ENCODE data around the gene EXOC6. TPM values are rescaled to one million over a fixed set of nuclear protein-coding genes. Genes with fewer than 3 reads are reported as not detected.

Gene EXOC6
- total and polyA plus RNA-seq, 2 of the 13 experiments (the other 11 are each of a cell fraction or from before 2014, with no cell fraction given) = 22.2 to 29.2 TPM

DNA sequence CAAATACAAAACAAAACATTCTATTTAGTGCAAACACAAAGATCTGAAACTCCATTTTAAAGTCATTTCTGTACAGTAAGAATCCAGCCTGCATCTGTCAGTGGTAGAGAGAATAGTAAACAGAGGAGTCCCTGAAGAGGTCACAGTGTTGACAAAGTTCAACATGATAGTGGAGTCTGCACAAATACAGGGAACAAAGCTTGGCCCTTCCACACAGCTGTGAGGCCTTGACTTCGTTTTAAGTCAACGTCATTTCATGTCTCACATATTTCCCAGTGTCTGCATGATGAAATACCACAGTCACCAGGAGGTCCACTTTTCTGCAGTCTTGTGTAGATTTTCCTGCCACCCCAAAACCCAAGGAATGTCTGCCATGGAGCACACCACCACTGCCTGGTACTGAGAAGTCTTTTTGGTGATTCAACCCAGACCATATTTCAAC is 258.3 kb downstream of the EXOC6 start (continued):
- TF ChIP-seq, protein P1, sequence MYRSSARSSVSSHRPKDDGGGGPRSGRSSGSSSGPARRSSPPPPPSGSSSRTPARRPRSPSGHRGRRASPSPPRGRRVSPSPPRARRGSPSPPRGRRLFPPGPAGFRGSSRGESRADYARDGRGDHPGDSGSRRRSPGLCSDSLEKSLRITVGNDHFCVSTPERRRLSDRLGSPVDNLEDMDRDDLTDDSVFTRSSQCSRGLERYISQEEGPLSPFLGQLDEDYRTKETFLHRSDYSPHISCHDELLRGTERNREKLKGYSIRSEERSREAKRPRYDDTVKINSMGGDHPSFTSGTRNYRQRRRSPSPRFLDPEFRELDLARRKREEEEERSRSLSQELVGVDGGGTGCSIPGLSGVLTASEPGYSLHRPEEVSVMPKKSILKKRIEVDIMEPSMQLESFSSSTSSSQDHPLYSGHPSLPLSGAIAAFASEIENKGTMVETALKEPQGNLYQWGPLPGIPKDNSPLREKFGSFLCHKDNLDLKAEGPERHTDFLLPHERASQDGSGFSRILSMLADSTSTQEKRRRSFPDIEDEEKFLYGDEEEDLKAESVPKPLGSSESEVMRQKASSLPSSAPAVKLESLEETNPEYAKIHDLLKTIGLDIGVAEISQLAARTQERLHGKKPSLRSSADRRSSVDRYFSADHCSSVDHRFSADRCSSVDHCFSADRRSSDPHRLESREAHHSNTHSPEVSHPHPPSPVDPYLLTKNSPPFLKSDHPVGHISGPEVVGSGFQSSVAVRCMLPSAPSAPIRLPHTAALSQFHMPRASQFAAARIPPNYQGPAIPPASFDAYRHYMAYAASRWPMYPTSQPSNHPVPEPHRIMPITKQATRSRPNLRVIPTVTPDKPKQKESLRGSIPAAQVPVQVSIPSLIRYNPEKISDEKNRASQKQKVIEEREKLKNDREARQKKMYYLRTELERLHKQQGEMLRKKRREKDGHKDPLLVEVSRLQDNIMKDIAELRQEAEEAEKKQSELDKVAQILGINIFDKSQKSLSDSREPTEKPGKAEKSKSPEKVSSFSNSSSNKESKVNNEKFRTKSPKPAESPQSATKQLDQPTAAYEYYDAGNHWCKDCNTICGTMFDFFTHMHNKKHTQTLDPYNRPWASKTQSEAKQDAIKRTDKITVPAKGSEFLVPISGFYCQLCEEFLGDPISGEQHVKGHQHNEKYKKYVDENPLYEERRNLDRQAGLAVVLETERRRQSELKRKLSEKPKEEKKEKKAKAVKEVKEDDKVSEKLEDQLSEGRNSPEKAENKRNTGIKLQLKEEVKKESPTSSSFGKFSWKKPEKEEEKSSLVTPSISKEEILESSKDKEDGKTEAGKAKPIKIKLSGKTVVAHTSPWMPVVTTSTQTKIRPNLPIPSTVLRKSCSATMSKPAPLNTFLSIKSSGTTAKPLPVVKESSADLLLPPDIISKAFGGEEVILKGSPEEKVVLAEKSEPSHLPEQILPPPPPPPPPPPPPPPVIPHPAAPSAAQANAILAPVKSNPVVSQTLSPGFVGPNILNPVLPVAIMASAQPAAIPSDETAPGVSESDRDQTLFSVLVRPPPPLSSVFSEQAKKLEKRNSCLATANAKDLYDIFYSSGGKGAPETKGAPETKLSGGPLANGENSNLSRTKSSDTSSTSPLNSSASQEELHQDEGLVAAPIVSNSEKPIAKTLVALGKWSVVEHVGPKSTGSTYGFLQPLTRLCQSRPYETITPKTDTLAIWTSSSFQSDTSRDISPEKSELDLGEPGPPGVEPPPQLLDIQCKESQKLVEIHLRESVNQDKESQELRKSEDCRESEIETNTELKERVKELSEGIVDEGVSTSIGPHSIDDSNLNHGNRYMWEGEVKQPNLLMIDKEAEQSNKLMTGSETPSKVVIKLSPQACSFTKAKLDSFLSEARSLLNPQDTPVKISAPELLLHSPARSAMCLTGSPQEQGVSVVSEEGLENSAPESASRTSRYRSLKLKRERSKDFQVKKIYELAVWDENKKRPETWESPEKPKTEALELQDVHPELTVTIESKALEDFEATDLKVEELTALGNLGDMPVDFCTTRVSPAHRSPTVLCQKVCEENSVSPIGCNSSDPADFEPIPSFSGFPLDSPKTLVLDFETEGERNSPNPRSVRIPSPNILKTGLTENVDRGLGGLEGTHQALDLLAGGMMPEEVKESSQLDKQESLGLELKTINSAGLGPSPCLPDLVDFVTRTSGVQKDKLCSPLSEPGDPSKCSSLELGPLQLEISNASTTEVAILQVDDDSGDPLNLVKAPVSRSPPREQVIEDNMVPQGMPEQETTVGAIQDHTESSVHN (CRISPR knock-in tag; IDR thresholded peaks at IDR 0.05) = no peak
- TF ChIP-seq SATB2 (CRISPR knock-in tag; IDR thresholded peaks at IDR 0.05) = no peak
- TF ChIP-seq NR2C2 (CRISPR knock-in tag; IDR thresholded peaks at IDR 0.05; ENCODE audit: borderline replicate concordance) = peak; percentile 78
- TF ChIP-seq SALL2 (CRISPR knock-in tag; IDR thresholded peaks at IDR 0.05) = peak; percentile 87
- peak; percentile 81 for TF ChIP-seq CEBPB (IDR thresholded peaks at IDR 0.05; ENCODE audit: borderline replicate concordance, low read depth, low read length)
- no peak for TF ChIP-seq RFX5 (IDR thresholded peaks at IDR 0.05; ENCODE audit: low read depth, low read length)
- peak; percentile 85 for TF ChIP-seq TCF7 (IDR thresholded peaks at IDR 0.05; ENCODE audit: low read depth)
- TF ChIP-seq, protein P2, sequence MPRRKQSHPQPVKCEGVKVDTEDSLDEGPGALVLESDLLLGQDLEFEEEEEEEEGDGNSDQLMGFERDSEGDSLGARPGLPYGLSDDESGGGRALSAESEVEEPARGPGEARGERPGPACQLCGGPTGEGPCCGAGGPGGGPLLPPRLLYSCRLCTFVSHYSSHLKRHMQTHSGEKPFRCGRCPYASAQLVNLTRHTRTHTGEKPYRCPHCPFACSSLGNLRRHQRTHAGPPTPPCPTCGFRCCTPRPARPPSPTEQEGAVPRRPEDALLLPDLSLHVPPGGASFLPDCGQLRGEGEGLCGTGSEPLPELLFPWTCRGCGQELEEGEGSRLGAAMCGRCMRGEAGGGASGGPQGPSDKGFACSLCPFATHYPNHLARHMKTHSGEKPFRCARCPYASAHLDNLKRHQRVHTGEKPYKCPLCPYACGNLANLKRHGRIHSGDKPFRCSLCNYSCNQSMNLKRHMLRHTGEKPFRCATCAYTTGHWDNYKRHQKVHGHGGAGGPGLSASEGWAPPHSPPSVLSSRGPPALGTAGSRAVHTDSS (CRISPR knock-in tag; conservative IDR thresholded peaks at IDR 0.05) = no peak
- TF ChIP-seq ERF (CRISPR knock-in tag; IDR thresholded peaks at IDR 0.05) = peak; percentile 82
- 0 out of 2 replicates have a peak, but pooled peaks have one; percentile 30 for TF ChIP-seq BORCS8-MEF2B (CRISPR knock-in tag; IDR thresholded peaks at IDR 0.05)
- peak; percentile 66 for TF ChIP-seq ASH2L (IDR thresholded peaks at IDR 0.05; ENCODE audit: insufficient read length, low read depth, low read length)
- no peak for TF ChIP-seq PCBP1 (IDR thresholded peaks at IDR 0.05; ENCODE audit: borderline replicate concordance, low read depth, low read length)
- peak; percentile 92 for TF ChIP-seq SOX13 (IDR thresholded peaks at IDR 0.05)
- TF ChIP-seq SOX13 (CRISPR knock-in tag; conservative IDR thresholded peaks at IDR 0.05 in 1 of 2, IDR thresholded peaks at IDR 0.05 in 1 of 2) = peak in 1 of 2 experiments; percentile 98; a peak in 2 of 4 replicates
- peak; percentile 78 for TF ChIP-seq FOXP1 (IDR thresholded peaks at IDR 0.05)
- peak; percentile 97 for TF ChIP-seq FOXP1 (CRISPR knock-in tag; IDR thresholded peaks at IDR 0.05)
- TF ChIP-seq KAT8 (CRISPR knock-in tag; IDR thresholded peaks at IDR 0.05) = peak; percentile 79
- peak; percentile 65; the same call in 1 of the 2 replicates for TF ChIP-seq HMG20B (CRISPR knock-in tag; conservative IDR thresholded peaks at IDR 0.05)
- peak; percentile 51; the same call in 1 of the 2 replicates for TF ChIP-seq XBP1 (CRISPR knock-in tag; IDR thresholded peaks at IDR 0.05)
- 0 out of 2 replicates have a peak, but pooled peaks have one; percentile 42 for TF ChIP-seq ZFP37 (CRISPR knock-in tag; IDR thresholded peaks at IDR 0.05; ENCODE audit: borderline replicate concordance)
